ENCODE results near the gene ASB8.

DNA sequence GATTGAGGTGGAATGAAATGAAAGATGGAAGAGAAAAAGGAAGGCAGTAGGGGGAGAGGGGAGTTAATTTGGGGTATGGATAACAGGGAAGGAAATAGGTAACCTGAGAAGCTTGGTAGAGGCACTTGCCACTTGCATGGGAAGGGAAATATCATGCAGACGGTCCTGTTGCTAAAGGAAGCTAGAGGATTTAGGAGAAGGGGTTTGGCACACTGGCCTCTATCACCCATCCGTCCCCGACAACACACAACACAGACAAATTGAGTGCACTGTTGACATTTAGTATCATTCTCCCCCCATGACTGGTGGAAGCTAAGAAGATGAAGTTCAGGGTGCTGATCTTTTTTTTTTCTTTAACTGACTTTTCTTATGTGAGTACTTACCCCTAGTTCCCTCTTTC lies 43.8 kb upstream of the ASB8 start:
- TF ChIP-seq, protein P1, sequence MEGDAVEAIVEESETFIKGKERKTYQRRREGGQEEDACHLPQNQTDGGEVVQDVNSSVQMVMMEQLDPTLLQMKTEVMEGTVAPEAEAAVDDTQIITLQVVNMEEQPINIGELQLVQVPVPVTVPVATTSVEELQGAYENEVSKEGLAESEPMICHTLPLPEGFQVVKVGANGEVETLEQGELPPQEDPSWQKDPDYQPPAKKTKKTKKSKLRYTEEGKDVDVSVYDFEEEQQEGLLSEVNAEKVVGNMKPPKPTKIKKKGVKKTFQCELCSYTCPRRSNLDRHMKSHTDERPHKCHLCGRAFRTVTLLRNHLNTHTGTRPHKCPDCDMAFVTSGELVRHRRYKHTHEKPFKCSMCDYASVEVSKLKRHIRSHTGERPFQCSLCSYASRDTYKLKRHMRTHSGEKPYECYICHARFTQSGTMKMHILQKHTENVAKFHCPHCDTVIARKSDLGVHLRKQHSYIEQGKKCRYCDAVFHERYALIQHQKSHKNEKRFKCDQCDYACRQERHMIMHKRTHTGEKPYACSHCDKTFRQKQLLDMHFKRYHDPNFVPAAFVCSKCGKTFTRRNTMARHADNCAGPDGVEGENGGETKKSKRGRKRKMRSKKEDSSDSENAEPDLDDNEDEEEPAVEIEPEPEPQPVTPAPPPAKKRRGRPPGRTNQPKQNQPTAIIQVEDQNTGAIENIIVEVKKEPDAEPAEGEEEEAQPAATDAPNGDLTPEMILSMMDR (IDR thresholded peaks at IDR 0.05) = no peak
- TF ChIP-seq POLR2A (IDR thresholded peaks at IDR 0.05) = no peak

All from right lobe of liver (tissue), 4 donors.